ENCODE data around the gene PDCD1.
"Not testable (repeated sequence)": the region's sequence is repeated elsewhere in the genome, so short reads cannot be mapped to it uniquely, and the experiment has no call there.

Gene PDCD1

GRCh38 chr2:241811201-241811951 is 47.3 kb downstream of the PDCD1 start:
- no peak for DNase-seq

- no peak for DNase-seq
Observed at GRCh38 chr2:241810307-241811200, 48.1 kb downstream of the PDCD1 start.

GRCh38 chr2:241809383-241810306 is 49.0 kb downstream of the PDCD1 start:
- DNase-seq: no peak

GRCh38 chr2:241808721-241809382 is 49.8 kb downstream of the PDCD1 start, which contains the start of gene NEU4:
Gene NEU4 (plus strand): TSS chr2:241809193. CDS start chr2:241814485, 5,292 bp downstream.
- DNase-seq: no peak

GRCh38 chr2:241808051-241808720 is 50.5 kb downstream of the PDCD1 start:
- no peak for DNase-seq

- not testable (repeated sequence) for DNase-seq
Observed at GRCh38 chr2:241806217-241806616, 52.5 kb downstream of the PDCD1 start.

- DNase-seq: peak; percentile 64
Observed at GRCh38 chr2:241804326-241805229, 54.1 kb downstream of the PDCD1 start.

GRCh38 chr2:241803387-241804325 is 55.0 kb downstream of the PDCD1 start:
- peak; percentile 76 for DNase-seq

- peak; percentile 58 for DNase-seq
Observed at GRCh38 chr2:241802421-241803318, 56.0 kb downstream of the PDCD1 start.

GRCh38 chr2:241801611-241802420 is 56.9 kb downstream of the PDCD1 start:
- peak; percentile 58 for DNase-seq

- DNase-seq: peak; percentile 45
Observed at GRCh38 chr2:241800198-241800903, 58.3 kb downstream of the PDCD1 start.
